HCT116 (cell line): ENCODE data around the gene SETD3. TPM values are rescaled to one million over a fixed set of nuclear protein-coding genes. Genes with fewer than 3 reads are reported as not detected.

Source experiments
- ATAC-seq: fragments of 200-7000 bp; cut with Tn5 transposase; 2 replicates; pipeline ENCODE4 v1.9.1; 2020; ENCODE audit warnings: mild to moderate bottlenecking, moderate library complexity
- BruUV-seq: library from RNA; stranded (reverse); fragments of 400-500 nt; replicated peaks from 2 replicates; lab custom pipeline; 2021; lab: Mats Ljungman, UMichigan
- CTCF ChIA-PET: fragments of 300-600 bp; sonication (Branson Sonifier 250); formaldehyde crosslinking; loops from one replicate; lab custom pipeline; 2021; ENCODE audit warnings: antibody characterized with exemption; lab: Charles Lee
- POLR2A ChIA-PET: fragments of 300-600, 350-600 bp; sonication (Branson Sonifier 250); formaldehyde crosslinking; loops from one replicate; lab custom pipeline; 2021; ENCODE audit warnings: antibody characterized with exemption; lab: Charles Lee
- RAD21 ChIA-PET, 2 experiments: fragments of 300-600 bp; sonication (Branson Sonifier 250); formaldehyde crosslinking; loops; one replicate each; lab custom pipeline; 2023; ENCODE audit warnings: low total read pairs in 2 of 2; ENCODE audit not compliant: uncharacterized antibody in 2 of 2, unreplicated experiment in 2 of 2, low non-redundant PET in 1 of 2; lab: Charles Lee
- DNase-seq: peaks from one replicate; pipeline ENCODE4 v3.0.0-alpha.2; 2010; ENCODE audit warnings: low read depth, low spot score
- H2AFZ ChIP-seq: fragments of 200-600 bp; shearing (Covaris generic), sonication (generic); 2 replicates; pipeline ENCODE4 v1.6.1; 2017; ENCODE audit warnings: low read depth, mixed run types, mixed read lengths, antibody characterized with exemption, low read length; ENCODE audit not compliant: poor library complexity, severe bottlenecking
- H3K27ac ChIP-seq: 2 replicates; pipeline ENCODE4 v1.5.1; 2012; ENCODE audit warnings: low read depth, low read length
- H3K27me3 ChIP-seq: fragments of 200-600 bp; sonication (generic); 2 replicates; pipeline ENCODE4 v1.6.1; 2016; ENCODE audit warnings: mixed run types, low read length, mixed read lengths; ENCODE audit not compliant: insufficient read depth
- H3K36me3 ChIP-seq, 2 experiments: fragments of 200-500 bp in 1 of 2; fragments of 200-600 bp in 1 of 2; sonication (Bioruptor generic) in 1 of 2; sonication (generic) in 1 of 2; 2 replicates each; pipeline versions ENCODE4 v1.5.1 to v1.6.1; 2014 to 2016; ENCODE audit warnings: low read length in 2 of 2, inconsistent platforms in 1 of 2, mixed read lengths in 1 of 2, mixed run types in 1 of 2; ENCODE audit not compliant: insufficient read depth in 2 of 2, control insufficient read depth in 1 of 2
- H3K4me1 ChIP-seq, 2 experiments: fragments of 200-600 bp in 1 of 2; sonication (generic) in 1 of 2; 2 replicates each; pipeline versions ENCODE4 v1.5.1 to v1.6.1; 2012 to 2017; ENCODE audit warnings: low read length in 2 of 2, inconsistent platforms in 1 of 2, mild to moderate bottlenecking in 1 of 2, mixed read lengths in 1 of 2, mixed run types in 1 of 2, moderate library complexity in 1 of 2; ENCODE audit not compliant: insufficient read depth in 2 of 2, control insufficient read depth in 1 of 2
- H3K4me2 ChIP-seq: fragments of 200-600 bp; sonication (generic); 2 replicates; pipeline ENCODE4 v1.6.1; 2017; ENCODE audit warnings: mixed run types, low read length, mixed read lengths
- H3K4me3 ChIP-seq, 2 experiments: fragments of 200-600 bp in 1 of 2; sonication (generic) in 1 of 2; replicated peaks in 1 of 2; 2 replicates each; pipeline ENCODE4 v1.5.1; 2011 to 2016; ENCODE audit warnings: low read length in 2 of 2, control low read depth in 1 of 2, low read depth in 1 of 2, mild to moderate bottlenecking in 1 of 2, mixed read lengths in 1 of 2, mixed run types in 1 of 2
- H3K79me2 ChIP-seq: fragments of 200-600 bp; sonication (generic); 2 replicates; pipeline ENCODE4 v1.6.1; 2017; ENCODE audit warnings: mild to moderate bottlenecking, mixed run types, low read length, moderate library complexity, mixed read lengths; ENCODE audit not compliant: insufficient read depth
- H3K9ac ChIP-seq: fragments of 200-600 bp; sonication (generic); 2 replicates; pipeline ENCODE4 v1.6.1; 2016; ENCODE audit warnings: low read length, mixed read lengths
- H3K9me2 ChIP-seq: fragments of 200-600 bp; sonication (generic), shearing (Covaris generic); 2 replicates; pipeline ENCODE4 v1.6.1; 2017; ENCODE audit warnings: mixed run types, mild to moderate bottlenecking, moderate library complexity; ENCODE audit not compliant: insufficient read depth
- H3K9me3 ChIP-seq, 2 experiments: fragments of 200-500 bp in 1 of 2; fragments of 200-600 bp in 1 of 2; sonication (Bioruptor generic) in 1 of 2; sonication (generic) in 1 of 2; 2 replicates each; pipeline ENCODE4 v1.6.1; 2014 to 2017; ENCODE audit warnings: low read length in 2 of 2, mixed read lengths in 2 of 2, inconsistent platforms in 1 of 2, low read depth in 1 of 2, mild to moderate bottlenecking in 1 of 2, mixed run types in 1 of 2, moderate library complexity in 1 of 2; ENCODE audit not compliant: control insufficient read depth in 1 of 2, insufficient read depth in 1 of 2
- H4K20me1 ChIP-seq: fragments of 200-600 bp; sonication (generic), shearing (Covaris generic); 2 replicates; pipeline ENCODE4 v1.6.1; 2017; ENCODE audit warnings: mixed run types, mild to moderate bottlenecking, moderate library complexity; ENCODE audit not compliant: insufficient read depth
- CEBPB ChIP-seq: IDR thresholded peaks from 2 replicates; pipeline ENCODE4 v1.6.1; 2012; ENCODE audit warnings: low read depth
- EGR1 ChIP-seq: IDR thresholded peaks from 2 replicates; pipeline ENCODE4 v1.6.1; 2012; ENCODE audit warnings: low read depth
- ELF1 ChIP-seq: IDR thresholded peaks from 2 replicates; pipeline ENCODE4 v1.6.1; 2012; ENCODE audit warnings: low read depth, borderline replicate concordance
- EZH2 ChIP-seq: fragments of 200-600 bp; sonication (generic); IDR thresholded peaks from 2 replicates; pipeline ENCODE4 v1.6.1; 2017; ENCODE audit warnings: antibody characterized with exemption, mixed run types
- JUND ChIP-seq: IDR thresholded peaks from 2 replicates; pipeline ENCODE4 v1.6.1; 2012
- POLR2AphosphoS5 ChIP-seq: IDR thresholded peaks from 2 replicates; pipeline ENCODE4 v1.6.1; 2011; ENCODE audit warnings: mild to moderate bottlenecking, low read depth, low read length, moderate library complexity
- RAD21 ChIP-seq: IDR thresholded peaks from 2 replicates; pipeline ENCODE4 v1.6.1; 2012; ENCODE audit warnings: low read depth, mild to moderate bottlenecking
- SIN3A ChIP-seq: IDR thresholded peaks from 2 replicates; pipeline ENCODE4 v1.6.1; 2012; ENCODE audit warnings: low read depth
- SP1 ChIP-seq: IDR thresholded peaks from 2 replicates; pipeline ENCODE4 v1.6.1; 2012; ENCODE audit warnings: low read depth
- TCF7L2 ChIP-seq: IDR thresholded peaks from 2 replicates; pipeline ENCODE4 v1.7.0; 2011; ENCODE audit warnings: borderline replicate concordance, inconsistent platforms; ENCODE audit not compliant: insufficient read depth, insufficient read length; ENCODE audit errors: extremely low read depth
- YY1 ChIP-seq: IDR thresholded peaks from 2 replicates; pipeline ENCODE4 v1.6.1; 2011; ENCODE audit warnings: low read length, low read depth, moderate library complexity, mild to moderate bottlenecking; ENCODE audit not compliant: insufficient replicate concordance; ENCODE audit errors: extremely low read depth
- ZFX ChIP-seq: fragments of 450-650 bp; IDR thresholded peaks from 2 replicates; pipeline ENCODE4 v1.6.1; 2017
- ZNF274 ChIP-seq: fragments of 200-500 bp; sonication (Bioruptor generic); IDR thresholded peaks from 2 replicates; pipeline ENCODE4 v1.6.1; 2014; ENCODE audit warnings: mild to moderate bottlenecking, low read depth, low read length, inconsistent platforms
- intact Hi-C: fragments of 100-400 bp; cut with micrococcal nuclease; formaldehyde crosslinking; loops from 2 replicates; pipeline ENCODE4 v1.10.0; 2022
- total RNA-seq: library from RNA; stranded (reverse); gene quantifications from one replicate; pipeline ENCODE4 v1.2.1, GENCODE V29; 2021; ENCODE audit not compliant: unreplicated experiment
- TF ChIP-seq, protein P1 (sequence below): IDR thresholded peaks from 2 replicates; pipeline ENCODE4 v1.6.1; 2012
- TF ChIP-seq, protein P2 (sequence below): IDR thresholded peaks from 2 replicates; pipeline ENCODE4 v1.6.1; 2011; ENCODE audit warnings: mild to moderate bottlenecking, low read length, moderate library complexity; ENCODE audit not compliant: insufficient replicate concordance; ENCODE audit errors: extremely low read depth
- TF ChIP-seq, protein P3 (sequence below): IDR thresholded peaks from 2 replicates; pipeline ENCODE4 v1.6.1; 2012
- TF ChIP-seq, protein P4 (sequence below): IDR thresholded peaks from 2 replicates; pipeline ENCODE4 v1.6.1; 2012; ENCODE audit warnings: low read depth

SETD3 gene
- total RNA-seq, 1 experiment from 2014 or later, result 46.6 TPM

DNA sequence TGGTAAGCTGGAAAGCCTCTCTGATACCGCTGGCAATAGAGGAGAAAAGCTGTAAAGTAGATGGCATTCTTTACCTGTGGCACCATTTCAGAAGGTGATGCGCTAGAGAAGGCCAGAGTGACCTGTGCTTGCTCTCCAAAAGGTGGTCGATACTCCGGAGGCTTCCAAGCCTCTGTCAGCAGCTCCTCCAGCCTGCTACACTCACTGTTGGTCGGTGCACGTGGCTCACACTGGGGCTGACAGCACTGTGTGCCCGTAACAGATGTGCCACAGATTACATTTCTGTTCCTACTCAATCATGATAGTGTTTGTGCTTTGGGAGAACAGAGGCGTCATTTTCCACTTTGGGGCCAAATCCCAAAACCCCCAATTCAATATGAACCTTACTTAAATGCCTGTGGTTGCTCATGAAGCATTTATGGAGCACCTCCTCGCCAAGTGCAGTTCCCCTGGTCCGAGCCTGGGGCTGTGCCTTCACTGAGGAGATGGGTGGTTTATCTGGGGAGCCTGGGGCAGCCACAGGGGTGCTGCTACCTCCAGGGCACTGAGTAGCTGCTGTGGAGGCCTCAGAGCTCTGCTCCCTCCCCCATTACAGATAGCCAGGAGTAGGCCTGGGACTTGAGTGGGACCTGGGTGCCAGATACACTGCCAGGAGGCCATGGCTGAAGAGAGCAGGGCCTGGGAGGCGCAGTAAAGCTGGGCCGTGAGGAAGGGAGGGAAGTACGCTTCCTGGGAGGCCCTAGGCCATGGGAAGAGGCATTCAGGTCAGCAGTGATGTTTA lies 27.4 kb upstream of the SETD3 start:
- CTCF ChIA-PET, result no interaction called here
- intact Hi-C loops, result no loop called here
- H3K9ac ChIP-seq, result no peak overlapping the region
- POLR2A ChIA-PET, result no interaction called here
- H3K27me3 ChIP-seq, result no peaks in the 10 kb centered on the region
- H3K27ac ChIP-seq, result no peak overlapping the region
- DNase-seq, result no peak
- peaks cover 28 to 46% of the 10 kb centered on the region in 2 experiments for H3K36me3 ChIP-seq
- H2AFZ ChIP-seq, result no peak overlapping the region
- H3K4me3 ChIP-seq, result no peak overlapping the region
- no peaks in the 10 kb centered on the region for H3K4me1 ChIP-seq
- H3K79me2 ChIP-seq, result no peaks in the 10 kb centered on the region
- H3K9me3 ChIP-seq, result no peaks in the 10 kb centered on the region
- TF ChIP-seq JUND (no peak), YY1 (no peak), ZFX (no peak), CEBPB (no peak), SIN3A (no peak), EGR1 (no peak), SP1 (no peak), ELF1 (no peak), POLR2AphosphoS5 (no peak), TCF7L2 (no peak), EZH2 (no peak), ZNF274 (no peak), RAD21 (no peak)
- TF ChIP-seq, protein P1, sequence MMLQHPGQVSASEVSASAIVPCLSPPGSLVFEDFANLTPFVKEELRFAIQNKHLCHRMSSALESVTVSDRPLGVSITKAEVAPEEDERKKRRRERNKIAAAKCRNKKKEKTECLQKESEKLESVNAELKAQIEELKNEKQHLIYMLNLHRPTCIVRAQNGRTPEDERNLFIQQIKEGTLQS, result no peak
- TF ChIP-seq, protein P2, sequence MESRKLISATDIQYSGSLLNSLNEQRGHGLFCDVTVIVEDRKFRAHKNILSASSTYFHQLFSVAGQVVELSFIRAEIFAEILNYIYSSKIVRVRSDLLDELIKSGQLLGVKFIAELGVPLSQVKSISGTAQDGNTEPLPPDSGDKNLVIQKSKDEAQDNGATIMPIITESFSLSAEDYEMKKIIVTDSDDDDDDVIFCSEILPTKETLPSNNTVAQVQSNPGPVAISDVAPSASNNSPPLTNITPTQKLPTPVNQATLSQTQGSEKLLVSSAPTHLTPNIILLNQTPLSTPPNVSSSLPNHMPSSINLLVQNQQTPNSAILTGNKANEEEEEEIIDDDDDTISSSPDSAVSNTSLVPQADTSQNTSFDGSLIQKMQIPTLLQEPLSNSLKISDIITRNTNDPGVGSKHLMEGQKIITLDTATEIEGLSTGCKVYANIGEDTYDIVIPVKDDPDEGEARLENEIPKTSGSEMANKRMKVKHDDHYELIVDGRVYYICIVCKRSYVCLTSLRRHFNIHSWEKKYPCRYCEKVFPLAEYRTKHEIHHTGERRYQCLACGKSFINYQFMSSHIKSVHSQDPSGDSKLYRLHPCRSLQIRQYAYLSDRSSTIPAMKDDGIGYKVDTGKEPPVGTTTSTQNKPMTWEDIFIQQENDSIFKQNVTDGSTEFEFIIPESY, result no peak
- TF ChIP-seq, protein P3, sequence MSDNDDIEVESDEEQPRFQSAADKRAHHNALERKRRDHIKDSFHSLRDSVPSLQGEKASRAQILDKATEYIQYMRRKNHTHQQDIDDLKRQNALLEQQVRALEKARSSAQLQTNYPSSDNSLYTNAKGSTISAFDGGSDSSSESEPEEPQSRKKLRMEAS, result no peak
- TF ChIP-seq, protein P4, sequence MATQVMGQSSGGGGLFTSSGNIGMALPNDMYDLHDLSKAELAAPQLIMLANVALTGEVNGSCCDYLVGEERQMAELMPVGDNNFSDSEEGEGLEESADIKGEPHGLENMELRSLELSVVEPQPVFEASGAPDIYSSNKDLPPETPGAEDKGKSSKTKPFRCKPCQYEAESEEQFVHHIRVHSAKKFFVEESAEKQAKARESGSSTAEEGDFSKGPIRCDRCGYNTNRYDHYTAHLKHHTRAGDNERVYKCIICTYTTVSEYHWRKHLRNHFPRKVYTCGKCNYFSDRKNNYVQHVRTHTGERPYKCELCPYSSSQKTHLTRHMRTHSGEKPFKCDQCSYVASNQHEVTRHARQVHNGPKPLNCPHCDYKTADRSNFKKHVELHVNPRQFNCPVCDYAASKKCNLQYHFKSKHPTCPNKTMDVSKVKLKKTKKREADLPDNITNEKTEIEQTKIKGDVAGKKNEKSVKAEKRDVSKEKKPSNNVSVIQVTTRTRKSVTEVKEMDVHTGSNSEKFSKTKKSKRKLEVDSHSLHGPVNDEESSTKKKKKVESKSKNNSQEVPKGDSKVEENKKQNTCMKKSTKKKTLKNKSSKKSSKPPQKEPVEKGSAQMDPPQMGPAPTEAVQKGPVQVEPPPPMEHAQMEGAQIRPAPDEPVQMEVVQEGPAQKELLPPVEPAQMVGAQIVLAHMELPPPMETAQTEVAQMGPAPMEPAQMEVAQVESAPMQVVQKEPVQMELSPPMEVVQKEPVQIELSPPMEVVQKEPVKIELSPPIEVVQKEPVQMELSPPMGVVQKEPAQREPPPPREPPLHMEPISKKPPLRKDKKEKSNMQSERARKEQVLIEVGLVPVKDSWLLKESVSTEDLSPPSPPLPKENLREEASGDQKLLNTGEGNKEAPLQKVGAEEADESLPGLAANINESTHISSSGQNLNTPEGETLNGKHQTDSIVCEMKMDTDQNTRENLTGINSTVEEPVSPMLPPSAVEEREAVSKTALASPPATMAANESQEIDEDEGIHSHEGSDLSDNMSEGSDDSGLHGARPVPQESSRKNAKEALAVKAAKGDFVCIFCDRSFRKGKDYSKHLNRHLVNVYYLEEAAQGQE, result no peak
- ATAC-seq, result no peak
- RAD21 ChIA-PET, result no interaction called here
- H4K20me1 ChIP-seq, result no peaks in the 10 kb centered on the region
- no TSS peak for BruUV-seq
- no peak overlapping the region for H3K4me2 ChIP-seq
- H3K9me2 ChIP-seq, result no peaks in the 10 kb centered on the region
